ENCODE data around the gene VWDE.

GRCh38 chr7:12409097-12409711 is 5.5 kb upstream of the VWDE start:
- TF ChIP-seq HCFC1 (IDR thresholded peaks at IDR 0.05; ENCODE audit: low read length) (no peak), YBX1 (IDR thresholded peaks at IDR 0.05) (no peak), CTCF (IDR thresholded peaks at IDR 0.05 in 2 of 3, conservative IDR thresholded peaks at IDR 0.05 in 1 of 3; ENCODE audit: control insufficient read depth in 2 of 3, extremely low read depth in 1 of 3, insufficient read depth in 1 of 3, low read depth in 3 of 3, low read length in 3 of 3) (no peak), EZH2 (IDR thresholded peaks at IDR 0.05; ENCODE audit: borderline replicate concordance, control insufficient read depth, low read depth, low read length) (no peak), POLR2AphosphoS5 (IDR thresholded peaks at IDR 0.05; ENCODE audit: low read length) (no peak), ZBTB33 (IDR thresholded peaks at IDR 0.05) (no peak)
- TF ChIP-seq, protein P1, sequence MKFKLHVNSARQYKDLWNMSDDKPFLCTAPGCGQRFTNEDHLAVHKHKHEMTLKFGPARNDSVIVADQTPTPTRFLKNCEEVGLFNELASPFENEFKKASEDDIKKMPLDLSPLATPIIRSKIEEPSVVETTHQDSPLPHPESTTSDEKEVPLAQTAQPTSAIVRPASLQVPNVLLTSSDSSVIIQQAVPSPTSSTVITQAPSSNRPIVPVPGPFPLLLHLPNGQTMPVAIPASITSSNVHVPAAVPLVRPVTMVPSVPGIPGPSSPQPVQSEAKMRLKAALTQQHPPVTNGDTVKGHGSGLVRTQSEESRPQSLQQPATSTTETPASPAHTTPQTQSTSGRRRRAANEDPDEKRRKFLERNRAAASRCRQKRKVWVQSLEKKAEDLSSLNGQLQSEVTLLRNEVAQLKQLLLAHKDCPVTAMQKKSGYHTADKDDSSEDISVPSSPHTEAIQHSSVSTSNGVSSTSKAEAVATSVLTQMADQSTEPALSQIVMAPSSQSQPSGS (IDR thresholded peaks at IDR 0.05; ENCODE audit: low read length) = no peak

Measured in GM12878 (cell line).